HG03066 (cell line): ENCODE results near the gene LIN7C.
"Not testable (repeated sequence)": the region's sequence is repeated elsewhere in the genome, so short reads cannot be mapped to it uniquely, and the experiment has no call there.

ENCODE experiments used
- ATAC-seq: cut with Tn5 transposase; IDR thresholded peaks from one replicate; pipeline ENCODE4 v1.9.1; 2021; ENCODE audit warnings: low read depth; ENCODE audit not compliant: unreplicated experiment

The LIN7C gene

GRCh38 chr11:27506200-27507182 lies at the start of gene LIN7C:
Gene LIN7C (minus strand): TSS chr11:27506769. CDS start chr11:27506752, 17 bp downstream.
- ATAC-seq, result peak; percentile 96

GRCh38 chr11:27555264-27555663 lies 48.7 kb upstream of the LIN7C start:
- no peak for ATAC-seq

- no peak for ATAC-seq
Observed at GRCh38 chr11:27553186-27553585, 46.6 kb upstream of the LIN7C start.

- no peak for ATAC-seq
Observed at GRCh38 chr11:27552341-27552740, 45.8 kb upstream of the LIN7C start.

- ATAC-seq, result no peak
Observed at GRCh38 chr11:27551127-27551526, 44.6 kb upstream of the LIN7C start.

- no peak for ATAC-seq
Observed at GRCh38 chr11:27545946-27546345, 39.4 kb upstream of the LIN7C start.

GRCh38 chr11:27545035-27545434 lies 38.5 kb upstream of the LIN7C start:
- no peak for ATAC-seq

- no peak for ATAC-seq
Observed at GRCh38 chr11:27541790-27542189, 35.2 kb upstream of the LIN7C start.

- no peak for ATAC-seq
Observed at GRCh38 chr11:27540051-27540450, 33.5 kb upstream of the LIN7C start.

- no peak for ATAC-seq
Observed at GRCh38 chr11:27535103-27535502, 28.5 kb upstream of the LIN7C start.

GRCh38 chr11:27532652-27533325 lies 26.2 kb upstream of the LIN7C start:
- no peak for ATAC-seq

GRCh38 chr11:27528712-27529111 lies 22.1 kb upstream of the LIN7C start:
- ATAC-seq, result no peak

- ATAC-seq, result no peak
Observed at GRCh38 chr11:27526535-27526934, 20.0 kb upstream of the LIN7C start.

GRCh38 chr11:27525824-27526516 lies 19.4 kb upstream of the LIN7C start:
- no peak for ATAC-seq

GRCh38 chr11:27524155-27524554 lies 17.6 kb upstream of the LIN7C start:
- ATAC-seq, result no peak

- no peak for ATAC-seq
Observed at GRCh38 chr11:27520226-27520625, 13.7 kb upstream of the LIN7C start.

- no peak for ATAC-seq
Observed at GRCh38 chr11:27518518-27518917, 11.9 kb upstream of the LIN7C start.

GRCh38 chr11:27517490-27517889 lies 10.9 kb upstream of the LIN7C start:
- ATAC-seq, result not testable (repeated sequence)

- no peak for ATAC-seq
Observed at GRCh38 chr11:27514558-27514957, 8.0 kb upstream of the LIN7C start.

- ATAC-seq, result no peak
Observed at GRCh38 chr11:27514076-27514475, 7.5 kb upstream of the LIN7C start.

GRCh38 chr11:27513389-27513788 lies 6.8 kb upstream of the LIN7C start:
- ATAC-seq, result no peak
